ENCODE results near the gene COL1A1.
A peak's percentile ranks its signal among the peaks of the same experiment; 100 is the strongest.

Gene COL1A1

DNA sequence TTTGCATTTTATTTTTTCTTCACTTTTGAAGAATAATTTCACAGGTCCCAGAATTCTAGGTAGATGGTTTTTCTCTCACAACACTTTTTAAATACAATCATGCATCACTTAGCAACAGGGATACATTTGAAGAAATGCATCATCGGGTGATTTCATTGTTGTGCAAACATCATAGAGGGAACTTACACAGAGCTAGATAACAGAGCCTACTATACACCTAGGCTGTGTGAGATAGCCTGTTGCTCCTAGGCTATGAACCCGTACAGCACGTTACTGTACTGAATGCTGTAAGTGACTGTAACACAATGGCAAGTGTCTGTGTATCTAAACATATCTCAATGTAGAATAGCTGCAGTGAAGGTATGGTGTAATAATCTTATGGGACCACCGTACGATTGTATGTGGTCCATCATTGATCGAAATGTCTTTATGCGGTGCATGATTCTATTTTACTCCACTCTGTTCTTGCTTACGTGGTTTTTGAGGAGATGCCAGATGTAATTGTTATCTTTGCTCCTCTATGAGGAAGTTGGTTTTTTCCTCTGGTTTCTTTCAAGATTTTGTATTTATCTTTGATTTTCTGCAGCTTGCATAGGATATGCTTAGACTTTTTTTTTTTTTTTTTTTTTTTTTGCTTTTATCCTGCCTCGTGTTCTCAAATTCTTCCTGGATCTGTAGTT, 37.3 kb upstream of the COL1A1 start:
- no peak for TF ChIP-seq TCF4 (CRISPR knock-in tag; IDR thresholded peaks at IDR 0.05; ENCODE audit: borderline replicate concordance)
- TF ChIP-seq CSRNP3 (CRISPR knock-in tag; IDR thresholded peaks at IDR 0.05) = no peak

DNA sequence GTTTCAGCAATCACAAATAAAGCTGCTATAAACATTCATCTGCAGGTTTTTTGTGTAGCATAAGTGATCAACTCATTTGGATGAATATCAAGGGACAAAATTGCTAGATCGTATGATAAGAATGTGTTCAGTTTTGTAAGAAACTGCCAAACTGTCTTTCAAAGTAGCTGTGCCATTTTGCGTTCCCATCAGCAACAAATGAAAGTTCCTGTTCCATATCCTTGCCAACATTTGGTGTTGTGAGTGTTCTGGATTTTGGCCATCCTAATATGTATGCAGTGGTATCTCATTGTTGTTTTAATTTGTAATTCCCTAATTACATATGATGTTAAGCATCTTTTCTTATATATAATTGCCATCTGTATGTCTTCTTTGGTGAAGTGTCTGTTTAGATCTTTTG, 36.5 kb upstream of the COL1A1 start:
- no peak for ATAC-seq
- TF ChIP-seq OSR1 (CRISPR knock-in tag; IDR thresholded peaks at IDR 0.05) (no peak), ZNF565 (CRISPR knock-in tag; conservative IDR thresholded peaks at IDR 0.05; ENCODE audit: low read depth) (no peak), CREB5 (CRISPR knock-in tag; IDR thresholded peaks at IDR 0.05; ENCODE audit: low read depth) (no peak)
- TF ChIP-seq, protein P1, sequence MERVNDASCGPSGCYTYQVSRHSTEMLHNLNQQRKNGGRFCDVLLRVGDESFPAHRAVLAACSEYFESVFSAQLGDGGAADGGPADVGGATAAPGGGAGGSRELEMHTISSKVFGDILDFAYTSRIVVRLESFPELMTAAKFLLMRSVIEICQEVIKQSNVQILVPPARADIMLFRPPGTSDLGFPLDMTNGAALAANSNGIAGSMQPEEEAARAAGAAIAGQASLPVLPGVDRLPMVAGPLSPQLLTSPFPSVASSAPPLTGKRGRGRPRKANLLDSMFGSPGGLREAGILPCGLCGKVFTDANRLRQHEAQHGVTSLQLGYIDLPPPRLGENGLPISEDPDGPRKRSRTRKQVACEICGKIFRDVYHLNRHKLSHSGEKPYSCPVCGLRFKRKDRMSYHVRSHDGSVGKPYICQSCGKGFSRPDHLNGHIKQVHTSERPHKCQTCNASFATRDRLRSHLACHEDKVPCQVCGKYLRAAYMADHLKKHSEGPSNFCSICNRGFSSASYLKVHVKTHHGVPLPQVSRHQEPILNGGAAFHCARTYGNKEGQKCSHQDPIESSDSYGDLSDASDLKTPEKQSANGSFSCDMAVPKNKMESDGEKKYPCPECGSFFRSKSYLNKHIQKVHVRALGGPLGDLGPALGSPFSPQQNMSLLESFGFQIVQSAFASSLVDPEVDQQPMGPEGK (CRISPR knock-in tag; IDR thresholded peaks at IDR 0.05; ENCODE audit: borderline replicate concordance) = no peak

More for the DNA sequence above, 37.3 kb upstream of the COL1A1 start:
- peak; percentile 55; the same call in 2 of the 3 replicates for ATAC-seq

- ATAC-seq = no peak
- TF ChIP-seq, protein P1 (CRISPR knock-in tag; IDR thresholded peaks at IDR 0.05; ENCODE audit: borderline replicate concordance) = no peak
- TF ChIP-seq TOX (CRISPR knock-in tag; IDR thresholded peaks at IDR 0.05; ENCODE audit: borderline replicate concordance) (no peak), CREB5 (CRISPR knock-in tag; IDR thresholded peaks at IDR 0.05; ENCODE audit: low read depth) (no peak), TCF4 (CRISPR knock-in tag; IDR thresholded peaks at IDR 0.05; ENCODE audit: borderline replicate concordance) (no peak), PPARA (CRISPR knock-in tag; IDR thresholded peaks at IDR 0.05; ENCODE audit: borderline replicate concordance) (no peak), ZNF70 (CRISPR knock-in tag; IDR thresholded peaks at IDR 0.05) (no peak), CSRNP3 (CRISPR knock-in tag; IDR thresholded peaks at IDR 0.05) (no peak), ZFP3 (CRISPR knock-in tag; IDR thresholded peaks at IDR 0.05) (no peak), OSR1 (CRISPR knock-in tag; IDR thresholded peaks at IDR 0.05) (no peak), ZNF565 (CRISPR knock-in tag; conservative IDR thresholded peaks at IDR 0.05; ENCODE audit: low read depth) (no peak), GLIS3 (CRISPR knock-in tag; IDR thresholded peaks at IDR 0.05) (no peak), ESRRG (CRISPR knock-in tag; IDR thresholded peaks at IDR 0.05) (no peak), ZFP30 (CRISPR knock-in tag; IDR thresholded peaks at IDR 0.05) (no peak), RARB (CRISPR knock-in tag; IDR thresholded peaks at IDR 0.05) (no peak), CSDC2 (CRISPR knock-in tag; IDR thresholded peaks at IDR 0.05) (no peak), BACH2 (CRISPR knock-in tag; IDR thresholded peaks at IDR 0.05; ENCODE audit: borderline replicate concordance) (no peak), ZNF8 (CRISPR knock-in tag; IDR thresholded peaks at IDR 0.05) (no peak), SNAI2 (CRISPR knock-in tag; IDR thresholded peaks at IDR 0.05) (no peak), ISL1 (CRISPR knock-in tag; IDR thresholded peaks at IDR 0.05) (no peak)
- TF ChIP-seq, protein P2, sequence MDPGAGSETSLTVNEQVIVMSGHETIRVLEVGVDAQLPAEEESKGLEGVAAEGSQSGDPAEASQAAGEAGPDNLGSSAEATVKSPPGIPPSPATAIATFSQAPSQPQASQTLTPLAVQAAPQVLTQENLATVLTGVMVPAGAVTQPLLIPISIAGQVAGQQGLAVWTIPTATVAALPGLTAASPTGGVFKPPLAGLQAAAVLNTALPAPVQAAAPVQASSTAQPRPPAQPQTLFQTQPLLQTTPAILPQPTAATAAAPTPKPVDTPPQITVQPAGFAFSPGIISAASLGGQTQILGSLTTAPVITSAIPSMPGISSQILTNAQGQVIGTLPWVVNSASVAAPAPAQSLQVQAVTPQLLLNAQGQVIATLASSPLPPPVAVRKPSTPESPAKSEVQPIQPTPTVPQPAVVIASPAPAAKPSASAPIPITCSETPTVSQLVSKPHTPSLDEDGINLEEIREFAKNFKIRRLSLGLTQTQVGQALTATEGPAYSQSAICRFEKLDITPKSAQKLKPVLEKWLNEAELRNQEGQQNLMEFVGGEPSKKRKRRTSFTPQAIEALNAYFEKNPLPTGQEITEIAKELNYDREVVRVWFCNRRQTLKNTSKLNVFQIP (CRISPR knock-in tag; IDR thresholded peaks at IDR 0.05; ENCODE audit: borderline replicate concordance, low read depth) = no peak
These were observed 33.1 kb upstream of the COL1A1 start for GRCh38 chr17:50234581-50234980.

Measured in SK-N-SH treated with all-trans-retinoic acid at 6 μM for 48 hours (cell line).